Cardiac septum (tissue), 1 donor: ENCODE measurements around the gene REL. TPM values are rescaled to one million over a fixed set of nuclear protein-coding genes. Genes with fewer than 3 reads are reported as not detected.
"Not testable (repeated sequence)": the region's sequence is repeated elsewhere in the genome, so short reads cannot be mapped to it uniquely, and the experiment has no call there.

Source experiments
- DNase-seq: peaks from one replicate; pipeline ENCODE4 v3.0.0-alpha.2; 2020; ENCODE audit warnings: low spot score
- intact Hi-C: fragments of 100-400 bp; cut with DNase I; formaldehyde crosslinking; loops from one replicate; pipeline ENCODE4 v1.14.0; 2022
- total RNA-seq: library from RNA; stranded (reverse); fragmentation: NEBNext Ultra II Directional; extraction: Animal tissue kit (Norgen Biotek cat#: 25700); gene quantifications from one replicate; pipeline ENCODE4 v1.2.1, GENCODE V29; 2021
- donor health status: DM: no; HTN: no; CAD: no.

Gene REL
- total RNA-seq, 1 donor from 2014 or later: 5.7 TPM

DNA sequence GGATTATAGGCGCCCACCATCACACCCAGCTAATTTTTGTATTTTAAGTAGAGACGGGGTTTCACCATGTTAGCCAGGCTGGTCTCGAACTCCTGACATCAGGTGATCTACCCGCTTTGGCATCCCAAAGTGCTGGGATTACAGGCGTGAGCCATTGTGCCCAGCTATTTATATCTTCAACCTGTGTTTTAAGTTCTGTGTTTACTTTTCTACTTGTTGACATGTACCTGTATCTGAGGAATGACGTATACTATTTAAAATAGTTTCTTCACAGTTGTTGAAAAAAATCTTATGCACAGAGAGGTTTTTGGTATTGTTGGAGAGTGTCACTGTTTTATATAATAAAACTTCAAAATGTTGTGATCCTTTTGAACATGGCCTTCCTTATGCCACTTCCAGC, 19.9 kb downstream of the REL start:
- intact Hi-C loops, DNase-seq: not testable (repeated sequence)

DNA sequence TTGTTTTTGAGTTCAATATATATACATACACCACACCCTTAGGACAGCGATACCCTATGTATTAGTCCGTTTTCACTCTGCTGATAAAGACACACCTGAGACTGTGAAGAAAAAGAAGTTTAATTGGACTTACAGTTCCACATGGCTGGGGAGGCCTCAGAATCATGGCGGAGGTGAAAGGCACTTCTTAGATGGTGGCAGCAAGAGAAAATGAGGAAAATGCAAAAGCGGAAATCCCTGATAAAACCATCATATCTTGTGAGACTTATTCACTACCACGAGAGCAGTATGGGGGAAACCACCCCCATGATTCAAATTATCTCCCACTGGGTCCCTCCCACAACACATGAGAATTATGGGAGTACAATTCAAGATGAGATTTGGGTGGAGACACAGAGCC, 24.5 kb downstream of the REL start:
- intact Hi-C loops, DNase-seq: not testable (repeated sequence)

DNA sequence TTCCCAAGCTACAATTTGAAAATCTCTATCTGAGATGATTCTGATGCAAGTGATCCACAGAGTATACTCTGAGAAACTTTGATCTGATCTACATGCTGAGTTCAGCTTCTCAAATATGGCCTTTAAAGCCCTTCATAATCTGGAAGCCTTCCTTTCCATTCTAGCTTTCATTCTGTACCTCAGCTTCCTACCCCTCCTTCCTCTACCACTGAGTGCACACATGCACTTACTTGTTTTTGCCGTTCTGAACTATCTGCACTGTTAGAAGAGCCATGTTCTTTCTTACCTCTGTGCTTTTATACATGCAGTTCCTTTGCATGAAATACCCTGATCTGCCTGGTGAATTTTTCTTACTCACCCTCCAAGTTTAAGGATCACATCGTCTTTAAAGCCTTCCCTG, 25.0 kb downstream of the REL start:
- intact Hi-C loops: no loop called here

DNA sequence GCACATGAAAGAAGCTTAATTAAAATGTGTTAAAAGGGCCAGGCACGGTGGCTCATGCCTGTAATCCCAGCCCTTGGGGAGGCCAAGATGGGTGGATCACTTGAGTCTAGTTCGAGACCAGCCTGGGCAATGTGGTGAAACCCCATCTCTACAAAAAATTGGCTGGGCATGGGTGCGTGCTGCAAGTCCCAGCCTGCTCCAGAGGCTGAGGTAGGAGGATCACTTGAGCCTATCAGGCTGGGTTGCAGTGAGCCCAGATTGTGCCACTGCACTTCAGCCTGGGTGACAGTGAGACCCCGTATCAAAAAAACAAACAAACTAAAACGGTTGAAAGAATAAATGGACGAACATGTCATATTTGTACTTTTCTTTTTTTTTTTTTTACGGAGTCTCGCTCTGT, 26.0 kb downstream of the REL start:
- intact Hi-C loops: no loop called here
- DNase-seq: no peak

More for the DNA sequence above, 25.0 kb downstream of the REL start:
- DNase-seq: no peak

DNA sequence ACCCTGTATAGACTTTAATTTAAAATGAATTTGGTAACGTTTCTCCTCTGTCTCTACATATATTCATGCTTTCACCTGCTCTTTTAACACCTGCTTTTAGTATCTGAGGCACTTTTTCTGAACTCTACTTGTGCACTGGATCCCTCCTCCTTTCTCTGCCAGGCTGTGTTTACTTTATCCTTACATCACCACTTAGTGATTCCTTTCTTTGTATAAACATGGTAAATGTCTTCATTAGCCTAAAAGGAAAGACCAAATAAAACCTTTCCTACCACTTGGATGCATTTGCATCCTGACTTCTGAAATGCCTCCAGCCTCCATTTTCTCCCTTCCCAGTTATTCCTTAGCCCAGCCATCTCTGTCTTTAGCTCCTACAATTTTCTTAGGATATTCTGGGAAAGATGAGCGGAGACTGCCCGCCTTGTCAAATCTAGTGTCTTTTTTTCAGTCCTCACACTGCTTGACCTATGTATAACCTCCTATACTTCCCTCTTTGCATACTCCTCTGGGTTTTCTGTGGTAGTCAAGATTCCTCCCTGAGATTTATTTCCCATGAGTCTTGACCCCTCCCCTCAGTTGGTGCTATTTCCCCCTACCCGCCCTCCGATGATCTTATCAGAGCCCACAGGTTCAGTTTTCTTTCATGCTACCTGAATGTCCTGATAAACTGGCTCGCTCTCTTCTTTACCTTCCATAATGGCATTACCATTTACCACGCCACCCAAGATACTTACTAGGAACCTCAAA, 44.8 kb downstream of the REL start:
- no peak for DNase-seq
- intact Hi-C loops: no loop called here

DNA sequence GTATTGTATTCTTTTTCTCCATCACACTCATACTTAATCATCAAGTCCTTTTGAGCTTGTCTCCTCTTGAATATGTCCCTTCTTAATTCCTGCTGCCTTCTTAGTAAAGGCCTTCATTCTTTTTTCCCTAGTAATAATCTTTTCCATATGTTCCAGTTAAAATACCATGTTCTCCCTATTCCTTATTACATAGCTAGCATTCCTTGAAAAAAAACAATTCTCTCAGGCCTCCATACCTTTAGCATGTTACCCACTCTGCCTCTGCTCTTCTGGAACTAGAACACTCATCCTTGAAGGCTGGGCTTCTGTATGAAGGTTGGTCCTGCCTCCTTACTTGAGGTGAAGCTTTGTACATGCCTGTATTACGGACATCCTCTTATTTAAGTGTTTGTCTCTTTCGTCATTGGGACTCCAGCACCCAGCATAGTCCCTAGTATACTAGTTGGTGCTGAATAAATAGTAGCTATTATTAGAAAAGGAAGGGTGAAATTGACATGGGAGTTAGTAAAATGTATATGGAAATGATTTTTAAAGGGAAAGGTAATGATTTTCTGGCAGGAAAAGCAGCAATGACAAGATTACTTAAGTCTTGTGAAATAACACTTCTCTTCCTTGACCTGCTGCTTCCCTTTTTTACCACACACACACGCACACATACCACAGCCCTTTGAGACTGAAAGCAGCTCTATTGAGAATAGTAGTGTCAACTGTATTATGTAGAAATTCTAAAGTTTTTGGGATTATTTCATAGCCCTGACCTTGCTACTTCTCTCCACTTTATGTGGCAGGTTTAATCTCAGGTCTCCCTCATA, 45.6 kb downstream of the REL start:
- intact Hi-C loops: no loop called here

DNA sequence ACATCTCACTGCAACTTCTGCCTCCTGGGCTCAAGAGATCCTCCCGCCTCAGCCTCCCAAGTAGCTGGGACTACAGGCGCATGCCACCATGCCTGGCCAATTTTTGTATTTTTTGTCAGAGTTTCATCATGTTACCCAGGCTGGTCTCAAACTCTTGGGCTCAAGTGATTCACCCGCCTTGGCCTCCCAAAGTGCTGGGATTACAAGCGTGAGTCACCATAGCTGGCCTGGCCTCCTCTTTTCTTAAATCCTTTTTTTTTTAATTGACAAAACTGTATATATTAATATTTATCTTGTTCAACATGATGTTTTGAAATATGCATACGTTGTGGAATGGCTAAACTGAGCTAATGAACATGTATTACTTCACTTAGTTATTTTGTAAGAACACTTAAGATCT, 50.7 kb downstream of the REL start:
- DNase-seq, intact Hi-C loops: not testable (repeated sequence)

More for the DNA sequence above, 45.6 kb downstream of the REL start:
- no peak for DNase-seq

DNA sequence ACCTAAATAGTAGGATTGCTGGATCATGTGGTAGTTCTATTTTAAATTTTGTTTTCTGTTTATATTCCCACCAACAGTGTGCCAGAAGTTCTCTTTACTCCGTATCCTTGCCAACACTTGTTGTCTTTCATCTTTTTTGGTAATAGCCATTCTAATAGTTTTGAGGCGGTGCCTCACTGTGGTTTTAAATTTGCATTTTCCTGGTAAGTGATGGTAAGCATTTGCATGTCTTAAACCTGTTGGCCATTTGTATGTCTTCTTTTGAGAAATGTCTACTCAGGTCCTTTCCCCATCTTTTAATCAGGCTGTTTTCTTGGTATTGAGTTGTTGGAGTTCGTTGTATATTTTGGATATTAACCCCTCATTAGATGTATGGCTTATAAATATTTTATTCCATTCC, 51.6 kb downstream of the REL start:
- intact Hi-C loops: no loop called here
- no peak for DNase-seq

DNA sequence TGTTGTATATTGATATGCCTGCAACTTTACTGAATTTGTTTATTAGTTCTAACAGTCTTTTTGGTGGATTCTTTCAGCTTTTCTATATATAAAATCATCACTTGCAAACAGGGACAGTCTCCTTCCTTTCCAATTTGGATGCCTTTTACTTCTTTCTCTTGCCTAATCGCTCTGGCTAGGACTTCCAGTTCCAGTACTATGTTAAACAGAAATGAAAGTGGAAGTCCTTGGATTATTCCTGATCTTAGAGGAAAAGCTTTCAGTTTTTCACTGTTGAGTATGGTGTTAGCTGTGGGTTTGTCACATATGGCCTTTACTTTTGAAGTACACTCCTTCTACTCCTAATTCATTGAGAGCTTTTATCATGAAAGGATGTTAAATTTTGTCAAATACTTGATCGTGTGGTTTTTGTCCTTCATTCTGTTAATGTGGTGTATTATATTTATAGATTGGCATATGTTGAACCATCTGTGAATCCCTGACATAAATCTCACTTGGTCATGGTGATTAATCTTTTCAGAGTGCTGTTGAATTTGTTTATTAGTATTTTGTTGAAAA, 52.9 kb downstream of the REL start:
- intact Hi-C loops: no loop called here
- DNase-seq: no peak

DNA sequence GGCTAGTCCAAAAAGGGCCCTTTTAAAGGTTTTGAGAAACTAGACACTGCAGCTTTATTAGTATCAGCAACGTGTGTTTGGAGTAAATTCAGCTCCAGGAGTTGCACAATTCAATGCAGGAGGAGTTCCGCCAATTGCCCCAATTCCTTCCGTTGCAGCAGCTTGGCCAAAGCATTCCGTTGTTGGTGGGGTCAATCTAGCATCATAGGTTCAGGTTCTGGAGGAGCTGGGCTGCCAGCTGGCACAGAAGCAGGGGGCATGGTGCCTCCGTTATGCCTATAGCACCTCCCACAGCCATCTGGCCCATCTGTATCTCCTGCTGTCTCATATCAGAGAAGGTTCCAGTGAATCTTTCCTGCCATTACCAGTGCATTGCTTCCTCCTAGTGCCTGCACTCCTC, 55.4 kb downstream of the REL start:
- intact Hi-C loops: no loop called here
- DNase-seq: no peak

DNA sequence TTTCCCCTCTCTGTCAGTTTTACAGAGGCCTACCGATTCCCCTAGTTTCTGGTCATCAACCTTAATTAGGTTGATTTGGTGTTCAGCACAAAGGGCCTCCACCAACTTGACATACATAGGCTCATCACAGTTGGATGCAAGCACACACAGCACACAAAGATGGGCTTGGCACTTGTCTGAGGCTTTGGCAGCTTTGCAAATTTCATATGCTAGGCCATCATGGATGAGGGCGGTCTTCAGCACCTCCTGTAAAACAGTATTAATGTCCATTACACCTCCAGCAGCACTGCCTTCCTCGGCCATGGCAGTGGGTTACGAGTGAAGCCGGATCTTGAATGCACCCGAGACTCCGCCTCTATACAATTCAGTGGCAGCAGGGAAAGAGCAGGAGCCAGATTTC, 56.9 kb downstream of the REL start:
- no peak for DNase-seq
- intact Hi-C loops: no loop called here

DNA sequence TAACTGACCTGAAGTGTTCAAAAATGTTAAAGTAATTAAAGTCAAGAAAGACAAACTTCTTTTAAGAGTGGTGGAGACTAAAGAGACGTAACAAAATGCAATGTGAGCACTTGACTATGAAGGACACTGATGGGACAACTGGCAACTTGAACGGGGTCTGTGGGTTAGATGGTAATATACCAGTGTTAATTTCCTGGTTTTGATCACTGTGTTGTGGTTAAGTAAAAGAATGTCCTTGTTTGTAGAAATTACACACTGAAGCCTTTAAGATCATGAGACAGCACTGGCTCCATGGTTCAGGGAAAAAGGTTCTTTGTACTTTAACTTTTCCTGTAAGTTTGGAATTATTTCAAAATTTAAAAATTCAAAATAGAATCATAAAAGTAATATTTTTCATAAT, 58.2 kb downstream of the REL start:
- intact Hi-C loops: no loop called here
- no peak for DNase-seq

DNA sequence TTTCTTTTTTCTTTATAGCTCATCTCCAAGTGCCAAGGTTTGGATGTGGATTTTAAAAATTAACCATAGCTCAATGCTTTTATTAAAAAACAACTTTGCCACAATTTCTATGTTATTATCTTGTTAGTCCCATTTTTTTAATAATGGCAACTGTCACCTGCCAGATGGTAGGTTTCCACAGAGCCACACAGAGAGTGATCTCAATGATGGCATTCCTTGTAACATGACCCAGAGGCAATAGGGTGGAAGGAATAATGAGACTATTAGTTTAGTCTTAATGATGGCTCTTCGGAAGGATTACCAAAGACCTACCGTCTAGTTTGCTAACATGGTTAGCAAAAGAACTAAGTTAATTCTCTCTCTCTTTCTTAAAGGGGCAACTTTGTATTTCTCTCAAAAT, 64.0 kb downstream of the REL start:
- DNase-seq: no peak
- intact Hi-C loops: no loop called here

DNA sequence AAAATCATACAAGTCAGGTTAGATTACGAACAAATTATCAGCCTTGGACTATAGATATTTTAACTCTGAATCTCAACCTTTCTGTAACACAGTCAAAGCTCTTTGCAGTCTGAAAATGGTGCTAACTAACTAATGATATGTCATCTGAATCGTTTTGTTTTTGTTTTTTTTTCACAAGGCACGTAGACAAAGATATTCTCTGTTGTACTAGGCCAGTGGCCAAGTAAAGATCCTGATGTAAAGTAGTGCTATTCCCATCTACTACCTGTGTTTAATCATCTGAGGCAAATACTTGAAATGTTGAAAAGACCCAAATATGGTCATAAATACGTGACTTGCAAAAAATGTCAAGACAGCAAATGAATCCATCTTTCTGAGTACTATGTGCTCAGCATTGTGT, 65.7 kb downstream of the REL start:
- intact Hi-C loops: no loop called here
- DNase-seq: no peak

DNA sequence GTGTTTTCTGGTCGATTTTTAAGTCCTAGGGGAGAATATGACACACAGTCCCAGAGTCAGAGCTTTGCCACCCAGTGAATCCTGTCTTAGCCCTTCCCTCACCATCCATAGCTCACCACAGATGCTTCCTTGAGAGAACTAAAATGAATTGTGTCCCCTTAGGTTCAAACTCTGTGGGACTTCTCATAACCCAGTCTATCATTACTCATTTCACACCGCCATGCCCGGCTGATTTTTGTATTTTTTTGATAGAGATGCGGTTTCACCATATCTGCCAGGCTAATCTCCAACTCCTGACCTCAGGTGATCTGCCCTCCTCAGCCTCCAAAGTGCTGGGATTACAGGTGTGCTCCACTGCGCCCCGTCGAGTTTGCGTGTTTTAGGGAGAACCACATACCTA, 66.8 kb downstream of the REL start:
- no peak for DNase-seq
- intact Hi-C loops: no loop called here

DNA sequence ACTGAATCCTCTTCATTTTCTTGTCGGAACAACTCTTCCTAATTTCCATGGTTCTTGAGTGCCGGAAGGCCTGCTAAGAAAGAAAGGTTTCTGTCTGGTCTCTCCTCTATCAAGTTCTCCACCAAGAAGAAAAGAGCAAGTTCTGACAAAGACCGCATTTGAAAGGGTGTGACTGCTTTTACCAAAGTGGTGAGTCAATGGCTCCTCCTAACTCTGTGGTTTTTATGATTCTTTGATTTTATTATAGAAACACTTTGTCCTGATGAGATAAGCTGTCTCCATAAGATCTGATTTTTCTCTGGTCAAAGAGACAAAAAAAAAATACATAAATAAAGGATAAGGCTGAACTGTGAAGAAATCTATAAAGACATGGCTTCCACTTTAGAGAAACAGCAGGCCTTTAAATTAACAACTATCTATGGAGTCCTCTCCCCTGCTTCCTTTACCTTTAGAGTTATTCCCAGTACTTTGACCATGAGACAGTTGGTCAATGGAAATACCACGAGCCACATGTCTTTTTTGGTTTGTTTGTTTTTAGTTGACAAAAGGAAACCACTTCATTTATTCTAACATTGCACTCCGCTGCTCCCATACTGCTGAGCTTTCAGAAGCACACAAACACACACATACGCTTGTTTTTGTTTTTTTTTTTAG, 67.7 kb downstream of the REL start:
- no peak for DNase-seq
- intact Hi-C loops: no loop called here

DNA sequence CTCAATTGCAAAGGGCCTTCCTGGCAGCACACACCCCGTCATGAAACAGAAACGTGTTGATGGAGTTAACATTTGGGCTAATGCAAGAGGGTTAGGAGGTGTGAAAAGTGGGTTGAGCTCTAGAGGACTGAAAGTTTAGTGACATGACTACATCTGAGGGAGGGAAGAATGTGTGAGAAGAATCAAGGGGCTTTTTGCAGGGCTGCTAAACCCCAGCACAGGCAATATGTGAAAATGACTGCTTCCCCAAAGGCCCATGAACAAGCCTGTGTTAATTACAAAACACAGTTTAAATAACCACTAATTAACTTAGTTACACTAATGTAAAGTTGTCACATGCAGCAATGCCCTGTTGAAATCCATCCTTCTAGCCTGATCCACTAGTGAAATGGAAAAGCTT, 72.8 kb downstream of the REL start:
- no peak for DNase-seq
- intact Hi-C loops: no loop called here

DNA sequence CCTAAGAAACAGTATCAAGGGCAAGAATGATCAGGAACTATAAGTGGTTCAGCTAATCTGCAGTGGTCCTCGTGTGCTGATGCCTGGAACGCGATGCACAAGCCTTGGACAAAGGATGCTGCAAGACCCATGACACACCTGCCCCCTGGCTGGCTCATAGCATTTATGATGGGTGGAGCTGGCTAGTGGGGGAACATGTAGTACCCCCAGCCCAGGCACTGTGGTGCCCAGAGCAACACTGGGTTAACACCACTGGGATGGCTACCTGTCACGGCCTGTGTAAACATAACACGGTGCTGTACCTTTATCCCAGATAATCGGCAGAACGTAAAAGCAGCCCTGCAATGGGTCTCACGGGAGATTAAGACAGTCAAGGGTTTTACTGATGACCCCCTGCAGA, 75.8 kb downstream of the REL start:
- no peak for DNase-seq
- intact Hi-C loops: no loop called here

DNA sequence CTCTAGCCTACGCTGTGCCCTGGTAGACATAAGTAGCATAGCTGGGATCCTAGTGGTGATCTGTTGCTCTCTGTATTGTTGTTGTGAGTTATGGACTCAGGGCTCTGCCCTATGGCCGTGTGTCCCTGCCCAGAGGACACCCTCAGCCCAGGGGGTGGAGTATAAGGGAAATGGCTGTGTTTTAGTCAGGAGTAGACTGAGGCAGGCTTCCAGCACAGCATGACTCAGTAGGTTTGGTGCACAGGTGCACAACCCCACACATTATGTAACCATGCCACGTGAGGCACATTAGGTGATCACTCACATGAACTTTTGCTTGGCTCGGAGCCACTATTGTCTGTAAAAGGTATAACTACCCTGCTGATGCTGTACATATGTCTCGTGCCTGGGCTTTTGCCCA, 76.3 kb downstream of the REL start:
- intact Hi-C loops: no loop called here
- no peak for DNase-seq

DNA sequence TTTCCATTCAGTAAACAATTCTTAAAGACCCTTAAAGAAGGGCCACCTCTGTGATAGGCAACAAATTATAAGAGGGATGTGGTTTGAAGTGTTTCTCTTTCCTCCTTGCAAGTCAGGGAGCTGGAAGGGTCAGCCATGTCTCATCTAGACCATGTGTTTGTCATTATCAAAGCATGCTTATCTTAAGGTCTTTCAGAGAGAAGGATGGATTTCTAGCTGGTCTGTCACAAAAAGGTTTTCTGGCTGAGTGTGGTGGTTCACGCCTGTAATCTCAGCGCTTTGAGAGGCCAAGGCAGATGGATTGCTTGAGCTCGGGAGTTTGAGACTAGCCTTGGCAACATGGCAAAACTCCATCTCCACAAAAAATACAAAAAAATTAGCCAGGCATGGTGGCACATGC, 77.0 kb downstream of the REL start:
- intact Hi-C loops: no loop called here
- DNase-seq: no peak
